ENCODE data around the gene ZNF3. TPM values are rescaled to one million over a fixed set of nuclear protein-coding genes. Genes with fewer than 3 reads are reported as not detected.
A peak's percentile ranks its signal among the peaks of the same experiment; 100 is the strongest.

The ZNF3 gene
- total RNA-seq, 6 donors from 2014 or later, result 18.4 to 50.3 (median 22.8) TPM

- TF ChIP-seq POLR2AphosphoS5 (IDR thresholded peaks at IDR 0.05) (no peak), EP300 (IDR thresholded peaks at IDR 0.05) (no peak)
- peak overlapping the region; percentile 79 to 90 (median 84) for H3K27ac ChIP-seq
Observed at GRCh38 chr7:100089458-100090196, 8.1 kb upstream of the ZNF3 start.

GRCh38 chr7:100088621-100089457, 7.3 kb upstream of the ZNF3 start, which contains the start of gene COPS6:
Gene COPS6 (plus strand): TSS chr7:100088969. CDS start chr7:100088991, 22 bp downstream.
- Histone ChIP-seq H3K9me3 (no peaks in the 10 kb centered on the region), H3K27ac (peak within 1 kb of the TSS; percentile 79 to 90 (median 84)), H3K4me3 (peak within 1 kb of the TSS; percentile 68 to 92 (median 88)), H3K4me1 (peaks cover 12 to 21% (median 17%) of the 10 kb centered on the region in 4 donors), H3K27me3 (no peaks in the 10 kb centered on the region), H3K36me3 (peaks cover 26 to 34% (median 33%) of the 10 kb centered on the region in 4 donors)
- DNase-seq, result peak; percentile 78 to 98
- peak; percentile 81 to 95 for ATAC-seq (ENCODE audit: low FRiP score in 2 of 2)
- WGBS, 2 donors, result 0 to 1% methylated on average over 24 to 45 of the region's 68 CpGs
- TF ChIP-seq EP300 (IDR thresholded peaks at IDR 0.05) (peak in 1 of 4 donors; percentile 39), POLR2A (IDR thresholded peaks at IDR 0.05) (peak in 3 of 4 donors; percentile 42 to 93 (median 79)), POLR2AphosphoS5 (IDR thresholded peaks at IDR 0.05) (peak; percentile 93 to 96), CTCF (IDR thresholded peaks at IDR 0.05) (peak in 1 of 6 experiments; percentile 28)

More at GRCh38 chr7:100089458-100090196, 8.1 kb upstream of the ZNF3 start:
- H3K36me3 ChIP-seq, result peaks cover 27 to 42% (median 40%) of the 10 kb centered on the region in 4 donors
- DNase-seq (no peak), ATAC-seq (ENCODE audit: low FRiP score in 2 of 2) (no peak)
- no peaks in the 10 kb centered on the region for H3K9me3 ChIP-seq
- 30 to 49% methylated on average over 7 of the region's 7 CpGs for WGBS, 2 donors
- H3K27me3 ChIP-seq, result no peaks in the 10 kb centered on the region
- H3K4me3 ChIP-seq, result peak overlapping the region; percentile 68 to 92 (median 88)
- peaks cover 12 to 21% (median 17%) of the 10 kb centered on the region in 4 donors for H3K4me1 ChIP-seq

GRCh38 chr7:100088095-100088620, 6.6 kb upstream of the ZNF3 start:
- peak overlapping the region; percentile 68 to 92 (median 88) for H3K4me3 ChIP-seq
- DNase-seq, result no peak
- H3K27ac ChIP-seq, result peak overlapping the region; percentile 79 to 90 (median 84)
- TF ChIP-seq EP300 (IDR thresholded peaks at IDR 0.05), result no peak
- TF ChIP-seq POLR2AphosphoS5 (IDR thresholded peaks at IDR 0.05), result no peak
- H3K27me3 ChIP-seq, result no peaks in the 10 kb centered on the region
- peaks cover 12 to 21% (median 15%) of the 10 kb centered on the region in 4 donors for H3K4me1 ChIP-seq
- WGBS, 2 donors, result 78 to 87% methylated on average over 9 to 11 of the region's 11 CpGs
- ATAC-seq (ENCODE audit: low FRiP score in 2 of 2), result no peak
- H3K36me3 ChIP-seq, result peaks cover 23 to 27% (median 26%) of the 10 kb centered on the region in 4 donors
- no peaks in the 10 kb centered on the region for H3K9me3 ChIP-seq

GRCh38 chr7:100087055-100087750, 5.7 kb upstream of the ZNF3 start:
- Histone ChIP-seq H3K27me3 (no peaks in the 10 kb centered on the region), H3K4me3 (no peak overlapping the region), H3K36me3 (peaks cover 14 to 18% (median 17%) of the 10 kb centered on the region in 4 donors), H3K27ac (no peak overlapping the region), H3K9me3 (no peaks in the 10 kb centered on the region), H3K4me1 (peaks cover 17 to 28% (median 21%) of the 10 kb centered on the region in 4 donors)
- TF ChIP-seq POLR2A (IDR thresholded peaks at IDR 0.05), result no peak
- no peak for TF ChIP-seq POLR2AphosphoS5 (IDR thresholded peaks at IDR 0.05)
- TF ChIP-seq CTCF (IDR thresholded peaks at IDR 0.05), result no peak
- no peak for TF ChIP-seq EP300 (IDR thresholded peaks at IDR 0.05)
- 84 to 86% methylated on average over 10 of the region's 10 CpGs for WGBS, 2 donors
- ATAC-seq (ENCODE audit: low FRiP score in 2 of 2) (no peak), DNase-seq (no peak)

- no peak for DNase-seq
- TF ChIP-seq POLR2AphosphoS5 (IDR thresholded peaks at IDR 0.05) (no peak), POLR2A (IDR thresholded peaks at IDR 0.05) (no peak), CTCF (IDR thresholded peaks at IDR 0.05) (no peak), EP300 (IDR thresholded peaks at IDR 0.05) (no peak)
- WGBS, 2 donors, result 31 to 52% methylated on average over 3 of the region's 3 CpGs
- Histone ChIP-seq H3K4me3 (no peak overlapping the region), H3K9me3 (no peaks in the 10 kb centered on the region), H3K4me1 (peaks cover 21 to 39% (median 30%) of the 10 kb centered on the region in 4 donors), H3K27me3 (no peaks in the 10 kb centered on the region), H3K36me3 (peaks cover 0 to under 1% (median under 1%) of the 10 kb centered on the region in 4 donors), H3K27ac (no peak overlapping the region)
- no peak for ATAC-seq (ENCODE audit: low FRiP score in 2 of 2)
Observed at GRCh38 chr7:100085515-100085914, 4.0 kb upstream of the ZNF3 start.
